ENCODE results near the gene DAPK2.
"Not testable (repeated sequence)": the region's sequence is repeated elsewhere in the genome, so short reads cannot be mapped to it uniquely, and the experiment has no call there.

The DAPK2 gene

DNA sequence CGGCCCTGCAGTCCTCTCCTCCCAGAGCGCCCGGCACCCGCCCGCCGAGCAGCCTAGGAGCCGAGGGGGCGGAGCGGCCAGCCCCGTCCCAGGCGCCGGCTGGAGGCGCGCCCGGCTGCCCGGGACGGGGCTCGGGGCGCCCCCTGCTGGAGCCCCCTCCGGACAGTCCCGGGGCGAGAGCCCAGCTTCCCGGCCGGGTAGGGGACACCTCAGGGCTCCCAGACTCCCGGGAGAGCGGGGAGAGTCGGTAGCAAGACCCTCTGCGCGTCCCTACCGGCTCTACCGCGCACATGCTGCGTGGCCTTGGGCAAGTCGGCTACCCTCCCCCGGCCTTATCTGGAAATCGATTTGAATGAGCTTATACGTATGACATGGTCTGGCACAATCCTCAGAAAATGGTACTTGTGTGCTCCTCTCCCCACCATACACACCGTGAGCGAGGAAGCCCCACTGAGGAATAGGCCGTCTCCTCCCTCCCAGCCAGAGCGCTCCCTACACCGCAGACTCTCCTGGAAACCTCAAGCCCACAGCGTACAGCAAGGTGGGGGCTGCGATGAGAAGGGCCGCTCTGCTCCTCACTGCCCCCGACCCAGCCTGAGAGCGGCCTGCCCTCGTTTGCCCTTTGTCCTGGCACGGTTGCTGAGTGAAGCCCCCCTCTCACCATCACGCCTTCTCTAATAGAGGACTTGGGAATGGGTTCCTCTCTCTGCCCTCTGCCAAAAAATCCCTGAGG lies at the start of gene DAPK2:
TSS of gene DAPK2 (minus strand) at position 65 of the 733 bp plus-strand sequence. CDS start 6,224 bp downstream, outside the sequence.
- DNase-seq: peak; percentile 65

DNA sequence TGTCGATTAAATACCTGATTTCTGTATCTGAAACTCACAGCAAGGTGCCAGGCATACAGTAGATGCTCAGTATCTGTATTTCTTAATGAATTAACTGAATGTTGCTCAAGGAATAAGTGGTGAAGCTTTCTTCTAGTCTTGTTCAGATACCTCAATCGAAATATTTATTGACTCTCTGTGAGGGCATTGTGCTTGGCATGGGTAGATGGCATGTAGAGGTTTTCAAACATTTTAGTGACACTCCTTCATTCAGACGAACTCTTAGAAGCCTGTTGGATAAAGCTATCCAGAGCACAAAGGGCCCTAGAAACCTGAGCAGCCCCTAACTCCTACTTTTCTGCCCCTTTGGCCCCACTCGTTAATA lies 49.1 kb upstream of the DAPK2 start:
- no peak for DNase-seq

DNA sequence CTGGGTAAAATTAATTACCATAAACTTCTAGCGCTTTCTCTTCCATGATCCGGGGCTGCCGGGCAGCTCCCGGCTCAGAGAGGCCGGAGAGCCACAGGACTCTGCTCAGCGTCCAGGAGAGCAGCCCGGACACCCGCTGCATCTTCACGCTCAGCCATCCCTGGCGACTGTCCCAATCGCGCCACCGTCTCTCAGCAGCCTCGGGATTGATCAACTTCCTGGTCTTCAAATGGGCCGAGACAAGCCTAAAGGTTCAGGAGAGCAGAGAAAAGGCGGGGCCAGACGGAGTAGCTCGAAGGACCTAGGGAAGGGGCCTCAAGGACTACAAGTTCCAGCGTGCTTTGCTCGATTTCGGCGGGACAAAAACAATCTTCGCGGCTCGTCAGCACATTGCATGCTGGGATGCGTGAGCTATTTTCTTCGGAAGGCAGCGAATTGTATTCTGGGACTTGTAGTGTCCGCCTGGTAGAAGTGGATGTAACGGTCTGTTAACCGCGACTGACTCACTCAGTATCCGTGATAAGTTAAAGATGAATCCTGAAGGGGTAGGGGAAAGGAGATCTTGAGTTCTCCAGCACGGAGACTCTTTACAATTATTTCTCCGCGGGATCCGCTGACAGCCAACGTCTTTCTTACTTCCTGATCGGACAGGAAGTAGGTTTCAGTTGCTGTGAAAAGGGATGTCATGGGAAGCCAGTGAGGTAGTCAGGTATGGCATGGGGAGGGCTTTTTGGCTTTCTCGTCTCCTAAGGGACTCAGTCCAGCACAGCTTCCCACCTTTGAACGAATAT lies 47.5 kb upstream of the DAPK2 start, which contains the start of gene CIAO2A:
TSS of gene CIAO2A (minus strand) at position 212 of the 791 bp plus-strand sequence. CDS start at position 142, 70 bp downstream.
- peak; percentile 99 for DNase-seq

DNA sequence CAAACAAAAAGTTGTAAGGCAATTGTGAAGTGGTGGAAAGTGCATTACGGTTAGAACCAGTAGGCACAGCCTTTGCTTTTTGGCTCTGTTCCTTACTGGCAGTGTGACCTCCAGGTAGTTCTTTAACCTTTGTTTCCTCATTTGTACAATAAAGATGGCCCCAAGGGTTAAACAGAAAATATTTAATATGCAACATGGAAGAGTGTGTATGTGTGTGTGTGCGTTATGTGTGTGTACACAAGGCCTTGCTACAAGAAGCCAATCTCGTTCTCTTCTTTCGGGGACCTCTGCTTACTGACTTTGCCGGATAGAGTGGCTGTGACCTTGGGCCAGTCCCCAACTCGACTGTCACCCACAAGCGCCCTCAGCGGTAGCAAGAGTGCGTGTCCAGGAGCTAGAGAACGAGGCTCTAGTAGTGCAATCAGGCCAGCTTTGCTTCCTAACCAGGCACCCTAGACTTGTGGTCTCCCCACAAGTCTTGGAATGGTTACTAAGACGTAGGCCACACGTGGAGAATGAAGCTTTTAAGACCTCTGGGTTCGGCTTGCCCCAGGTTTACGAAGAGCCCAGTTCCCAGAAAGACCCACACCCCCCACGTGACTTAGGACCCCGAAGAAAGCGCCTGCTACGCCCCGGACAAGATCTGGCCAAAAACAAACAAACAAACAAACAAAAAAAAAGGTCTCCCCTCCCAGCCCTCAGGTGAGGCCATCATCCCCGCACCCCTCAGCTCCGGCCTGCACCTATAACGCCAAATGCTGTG lies 46.8 kb upstream of the DAPK2 start:
- DNase-seq: peak; percentile 42

DNA sequence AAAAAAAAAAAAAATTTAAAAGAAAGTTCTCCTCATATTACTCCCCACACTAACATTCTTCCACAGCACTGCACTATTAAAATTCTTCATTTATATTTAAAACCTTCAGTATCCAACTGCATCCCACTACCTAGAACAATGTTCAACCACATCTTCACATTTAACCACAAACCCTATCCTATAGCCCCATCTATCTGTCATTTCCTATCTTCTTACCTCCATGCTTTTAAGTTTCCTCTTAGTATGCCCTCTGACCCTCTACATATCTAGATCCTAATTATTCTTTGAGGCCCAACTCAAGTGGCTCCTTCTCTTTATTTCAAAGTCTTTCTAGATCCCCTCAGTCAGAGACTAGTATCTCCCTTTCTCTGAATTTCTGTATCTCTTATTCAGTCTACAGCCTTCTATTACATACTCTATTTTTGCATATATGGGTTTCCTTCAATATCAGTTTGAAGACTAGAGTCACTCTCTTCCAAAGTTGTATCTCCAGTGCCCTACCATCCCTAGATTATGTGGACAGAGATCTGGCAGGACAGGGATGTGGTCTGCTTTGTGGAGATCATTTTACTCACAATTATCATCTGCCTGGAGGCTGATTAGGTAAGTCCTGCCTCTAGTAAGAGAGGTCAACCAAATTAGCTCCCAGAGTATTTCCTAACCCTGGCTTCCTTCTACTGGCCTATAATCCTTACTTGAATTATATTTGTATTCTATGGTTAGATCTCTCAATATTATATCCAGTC lies 46.0 kb upstream of the DAPK2 start:
- DNase-seq: no peak

DNA sequence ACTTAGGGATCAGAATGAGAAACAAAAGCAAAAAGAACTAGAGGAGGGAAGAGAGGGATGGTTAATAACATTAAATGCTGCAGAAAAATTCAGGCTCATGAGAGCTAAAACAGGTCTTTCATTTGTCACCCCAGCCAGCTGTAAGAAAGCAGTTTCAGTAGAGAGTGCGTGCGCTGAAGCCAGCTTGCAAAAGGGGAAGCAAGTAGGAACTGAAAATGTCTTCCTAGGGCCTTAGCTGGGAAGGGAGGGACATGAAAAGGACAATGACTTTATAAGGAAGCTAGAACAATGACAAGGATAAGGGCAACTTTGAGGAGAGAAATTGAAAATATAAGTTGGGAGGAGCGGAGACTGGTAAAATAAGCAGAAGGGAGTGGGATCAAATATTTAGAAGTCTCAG lies 44.2 kb upstream of the DAPK2 start:
- DNase-seq: no peak

DNA sequence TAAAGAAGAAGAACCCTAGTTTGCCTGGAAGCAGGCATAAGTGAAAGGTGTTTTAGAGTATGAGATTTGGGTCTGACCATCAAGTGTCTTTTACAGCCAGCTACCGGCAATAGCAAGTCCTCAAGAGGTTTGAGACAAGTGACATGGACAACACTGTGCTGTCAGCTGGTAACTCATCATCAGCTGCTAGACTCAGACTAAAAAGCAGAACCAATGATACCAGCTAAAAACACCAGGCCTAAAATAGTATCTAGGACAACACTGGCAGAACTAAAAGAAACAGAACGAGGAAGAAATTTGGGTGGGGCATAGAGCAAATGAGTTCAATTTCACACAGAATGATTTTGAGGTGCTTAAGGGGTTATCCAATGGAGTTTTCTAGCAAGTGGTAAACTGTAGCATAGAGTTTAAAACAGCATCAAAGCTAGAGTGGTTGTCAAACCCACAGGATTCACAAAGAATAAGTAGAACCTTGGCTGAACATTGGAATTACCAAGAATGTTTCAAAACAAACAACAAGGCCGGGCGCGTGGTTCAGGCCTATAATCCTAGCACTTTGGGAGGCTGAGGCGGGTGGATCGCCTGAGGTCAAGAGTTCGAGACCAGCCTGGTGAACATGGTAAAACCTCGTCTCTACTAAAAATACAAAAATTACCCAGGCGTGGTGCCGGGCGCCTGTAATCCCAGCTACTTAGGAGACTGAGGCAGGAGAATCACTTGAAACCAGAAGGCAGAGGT lies 43.4 kb upstream of the DAPK2 start:
- no peak for DNase-seq

DNA sequence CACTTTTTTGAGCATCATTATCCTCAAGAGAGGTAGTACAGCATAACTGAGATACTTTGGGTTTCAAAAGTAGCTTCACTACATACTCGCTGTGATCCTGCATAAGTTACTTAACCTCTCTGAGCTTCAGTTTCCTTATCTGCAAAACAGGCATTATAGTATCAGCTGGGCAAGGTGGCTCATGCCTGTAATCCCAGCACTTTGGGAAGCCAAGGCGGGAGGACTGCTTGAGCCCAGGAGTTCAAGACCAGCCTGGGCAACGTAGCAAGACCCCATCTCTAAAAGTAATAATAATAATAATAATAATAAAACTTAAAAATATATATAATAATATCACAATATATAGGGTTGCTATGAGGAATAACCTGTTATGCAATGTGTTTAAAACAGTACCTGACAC lies 36.5 kb upstream of the DAPK2 start:
- DNase-seq: no peak

- not testable (repeated sequence) for DNase-seq
Observed at GRCh38 chr15:64073496-64073895, 27.2 kb upstream of the DAPK2 start.

- no peak for DNase-seq
Observed at GRCh38 chr15:64072812-64073211, 26.5 kb upstream of the DAPK2 start.

GRCh38 chr15:64071931-64072765 lies 25.9 kb upstream of the DAPK2 start:
- no peak for DNase-seq

- peak; percentile 55 for DNase-seq
Observed at GRCh38 chr15:64070965-64071851, 24.9 kb upstream of the DAPK2 start.

DNA sequence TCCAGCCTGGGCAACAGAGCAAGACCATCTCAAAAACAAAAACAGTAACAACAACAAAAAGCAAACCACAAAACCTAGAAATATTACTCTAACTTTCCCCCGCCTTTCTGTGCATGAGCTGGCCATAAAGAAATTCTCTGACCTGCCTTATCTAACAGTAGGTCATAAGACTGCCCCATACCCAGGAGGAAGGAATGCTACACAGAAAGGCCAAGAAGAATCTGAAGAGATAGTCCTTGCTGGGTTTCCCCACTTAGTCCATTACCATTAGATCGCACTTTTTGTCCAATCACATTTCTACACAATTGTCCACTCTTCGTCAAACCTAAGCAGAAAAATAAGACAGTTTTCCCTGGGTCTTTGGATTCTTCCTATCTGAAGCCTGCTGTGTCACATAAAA lies 23.8 kb upstream of the DAPK2 start:
- no peak for DNase-seq

DNA sequence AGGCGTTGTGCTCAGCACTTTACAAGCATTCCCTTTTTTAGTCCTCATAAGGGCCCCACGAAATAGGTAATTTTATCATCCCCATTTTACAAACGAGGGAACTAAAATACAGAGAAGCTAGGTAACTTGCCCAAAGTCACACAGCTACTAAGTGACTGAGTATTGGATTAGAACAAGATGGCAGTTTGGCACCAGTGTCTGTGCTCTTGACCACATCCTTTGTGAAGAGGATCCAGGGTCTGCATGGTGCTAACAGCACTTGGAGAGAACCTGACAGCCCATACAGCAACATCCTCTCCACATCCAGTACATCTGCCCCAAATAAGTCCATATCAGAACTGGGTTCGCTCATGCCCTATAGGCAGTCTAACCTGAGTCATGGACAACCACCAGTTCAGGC lies 21.8 kb upstream of the DAPK2 start:
- no peak for DNase-seq

DNA sequence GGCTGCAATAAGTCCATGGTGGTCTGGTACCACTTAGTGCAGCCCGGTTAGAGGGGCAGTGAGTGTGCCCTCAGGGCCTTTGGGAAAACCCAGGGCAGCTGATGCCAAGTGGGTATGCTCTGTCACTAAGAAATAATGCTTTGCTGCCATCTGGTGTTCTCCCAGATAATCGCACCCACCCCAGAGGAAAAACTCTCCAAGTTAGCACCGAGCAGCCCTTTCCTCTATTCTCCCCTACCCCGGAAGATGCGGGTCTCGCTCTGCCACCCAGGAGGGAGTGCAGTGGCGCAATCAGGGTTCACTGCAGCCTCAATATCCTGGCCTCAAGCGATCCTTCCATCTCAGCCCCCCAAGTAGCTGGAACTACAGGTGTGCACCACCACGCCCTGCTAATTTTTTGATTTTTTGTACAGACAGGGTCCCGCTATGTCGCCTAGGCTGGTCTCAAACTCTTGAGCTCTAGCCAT lies 21.3 kb upstream of the DAPK2 start:
- DNase-seq: peak; percentile 58

DNA sequence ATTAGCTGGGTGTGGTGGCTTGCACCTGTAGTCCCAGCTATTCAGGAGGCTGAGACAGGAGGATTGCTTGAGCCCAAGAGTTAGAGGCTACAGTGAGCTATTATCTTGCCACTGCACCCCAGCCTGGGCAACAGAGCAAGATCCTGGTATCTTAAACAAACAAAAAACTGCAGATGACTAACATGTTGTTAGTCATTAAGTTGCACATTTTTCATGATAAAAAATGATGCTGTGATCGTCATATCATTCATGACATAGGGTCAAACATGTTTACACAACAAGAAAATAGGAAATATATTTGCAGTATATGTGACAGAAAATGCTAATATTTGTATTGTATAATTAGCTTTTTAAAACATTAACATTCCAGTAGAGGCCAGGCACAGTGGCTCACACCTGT lies 20.2 kb upstream of the DAPK2 start:
- no peak for DNase-seq

GRCh38 chr15:64060716-64061115 lies 14.4 kb upstream of the DAPK2 start:
- DNase-seq: no peak

DNA sequence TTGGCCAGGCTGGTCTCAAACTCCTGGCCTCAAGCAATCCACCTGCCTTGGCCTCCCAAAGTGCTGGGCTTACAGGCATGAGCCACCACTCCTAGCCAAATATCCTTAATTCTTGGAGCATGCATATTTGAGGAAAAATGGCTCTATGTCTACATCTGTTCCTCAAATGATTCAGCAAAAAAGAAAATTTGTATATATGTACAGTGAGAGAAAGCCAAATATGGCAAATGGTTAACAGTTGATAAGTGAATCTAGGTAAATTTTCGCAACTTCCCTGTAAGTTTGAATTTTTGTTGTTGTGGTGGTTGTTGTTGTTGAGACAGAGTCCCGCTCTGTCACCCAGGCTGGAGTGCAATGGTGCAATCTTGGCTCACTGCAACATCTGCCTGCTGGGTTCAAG lies 12.8 kb upstream of the DAPK2 start:
- not testable (repeated sequence) for DNase-seq

DNA sequence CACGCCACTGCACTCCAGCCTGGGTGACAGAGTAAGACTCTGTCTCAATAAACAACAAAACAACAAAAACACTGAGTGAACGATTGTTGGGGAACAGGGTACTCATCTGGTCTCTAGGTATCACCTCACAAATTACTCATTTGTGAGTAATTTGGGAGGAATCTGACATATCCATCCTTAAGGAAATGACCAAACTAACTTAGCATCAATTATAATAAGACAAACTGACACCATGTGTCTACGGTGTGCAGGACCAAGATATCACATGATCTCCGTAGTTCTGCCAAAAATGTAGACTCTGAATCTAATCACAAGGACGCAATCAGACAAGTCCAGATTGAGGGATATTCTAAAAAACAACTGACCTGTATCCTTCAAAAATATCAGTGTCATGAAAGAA lies 12.0 kb upstream of the DAPK2 start:
- DNase-seq: peak; percentile 11

DNA sequence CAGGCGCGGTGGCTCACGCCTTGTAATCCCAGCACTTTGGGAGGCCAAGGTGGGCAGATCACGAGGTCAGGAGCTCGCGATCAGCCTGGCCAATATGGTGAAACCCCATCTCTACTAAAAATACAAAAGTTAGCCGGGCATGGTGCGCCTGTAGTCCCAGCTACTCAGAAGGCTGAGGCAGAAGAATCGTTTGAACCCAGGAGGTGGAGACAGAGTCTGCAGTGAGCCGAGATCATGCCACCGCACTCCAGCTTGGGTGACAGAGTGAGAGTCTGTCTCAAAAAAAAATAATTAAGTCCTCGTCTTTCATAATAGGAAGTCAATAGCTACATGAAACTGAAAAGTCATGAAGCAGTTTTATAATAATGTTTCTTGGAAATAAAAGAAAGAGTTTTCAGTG lies 7.4 kb upstream of the DAPK2 start:
- not testable (repeated sequence) for DNase-seq
